Mesendoderm (in vitro differentiated cells): ENCODE results near the gene DTNB.

Experiments
- DNase-seq: peaks from one replicate; pipeline ENCODE4 v3.0.0; 2013
- H2AK5ac ChIP-seq: 2 replicates; pipeline ENCODE4 v1.6.1; 2013; ENCODE audit warnings: low read length, inconsistent platforms
- H2BK120ac ChIP-seq: 2 replicates; pipeline ENCODE4 v1.6.1; 2013; ENCODE audit warnings: low read depth, mild to moderate bottlenecking, low read length, moderate library complexity, mixed read lengths
- H2BK15ac ChIP-seq: replicated peaks from 2 replicates; pipeline ENCODE4 v1.6.1; 2013; ENCODE audit warnings: low read depth, mild to moderate bottlenecking, moderate library complexity
- H2BK5ac ChIP-seq: 2 replicates; pipeline ENCODE4 v1.6.1; 2013; ENCODE audit warnings: low read length, inconsistent platforms
- H3K18ac ChIP-seq: 2 replicates; pipeline ENCODE4 v1.6.1; 2013; ENCODE audit warnings: mild to moderate bottlenecking, low read length, mixed read lengths
- H3K23ac ChIP-seq: one replicate; pipeline ENCODE4 v1.6.1; 2013; ENCODE audit warnings: low read length
- H3K27ac ChIP-seq: 2 replicates; pipeline ENCODE4 v1.5.1; 2013; ENCODE audit warnings: low read depth, mild to moderate bottlenecking, inconsistent platforms, low read length, moderate library complexity
- H3K27me3 ChIP-seq: 2 replicates; pipeline ENCODE4 v1.6.1; 2013; ENCODE audit warnings: low read length, control low read depth, mild to moderate bottlenecking, inconsistent platforms; ENCODE audit not compliant: insufficient read depth, poor library complexity
- H3K36me3 ChIP-seq: 2 replicates; pipeline ENCODE4 v1.6.1; 2013; ENCODE audit warnings: low read length, inconsistent platforms; ENCODE audit not compliant: control insufficient read depth, insufficient read depth
- H3K4ac ChIP-seq: one replicate; pipeline ENCODE4 v1.6.1; 2013; ENCODE audit warnings: low read depth, mild to moderate bottlenecking, low read length, moderate library complexity
- H3K4me1 ChIP-seq: 2 replicates; pipeline ENCODE4 v1.6.1; 2013; ENCODE audit warnings: low read depth, low read length, inconsistent platforms; ENCODE audit not compliant: control insufficient read depth
- H3K4me2 ChIP-seq: 2 replicates; pipeline ENCODE4 v1.6.1; 2013; ENCODE audit warnings: low read length
- H3K4me3 ChIP-seq: 2 replicates; pipeline ENCODE4 v1.5.1; 2013; ENCODE audit warnings: mild to moderate bottlenecking, low read length
- H3K56ac ChIP-seq: one replicate; pipeline ENCODE4 v1.6.1; 2013; ENCODE audit warnings: low read length
- H3K79me1 ChIP-seq: 2 replicates; pipeline ENCODE4 v1.6.1; 2013; ENCODE audit warnings: low read length, inconsistent platforms
- H3K79me2 ChIP-seq: 2 replicates; pipeline ENCODE4 v1.6.1; 2013; ENCODE audit warnings: mild to moderate bottlenecking, low read length; ENCODE audit not compliant: control insufficient read depth, insufficient read depth
- H3K9ac ChIP-seq: 2 replicates; pipeline ENCODE4 v1.6.1; 2013; ENCODE audit warnings: low read length, inconsistent platforms
- H4K5ac ChIP-seq: one replicate; pipeline ENCODE4 v1.6.1; 2013; ENCODE audit warnings: low read length
- H4K8ac ChIP-seq: one replicate; pipeline ENCODE4 v1.6.1; 2013; ENCODE audit warnings: low read depth, mild to moderate bottlenecking, control low read depth, low read length, moderate library complexity
- WGBS: extraction: QIAGEN DNeasy Blood & Tissue Kit; methylation state at CpG from one replicate; pipeline ENCODE4 v1.1.7; 2013; ENCODE audit warnings: low lambda C conversion rate, missing lambda C conversion rate; ENCODE audit not compliant: insufficient coverage; ENCODE audit errors: extremely low coverage; 5-methylcytosine and 5-hydroxymethylcytosine counted together

The DTNB gene

GRCh38 chr2:25411753-25412152, 261.6 kb downstream of the DTNB start:
- no peak for DNase-seq
- Histone ChIP-seq H3K27me3 (no peaks in the 10 kb centered on the region), H2BK120ac (no peak overlapping the region), H2BK15ac (no peak overlapping the region), H3K4ac (no peak overlapping the region), H4K5ac (no peak overlapping the region), H3K79me2 (no peaks in the 10 kb centered on the region), H3K27ac (no peak overlapping the region), H2AK5ac (no peak overlapping the region), H3K4me1 (no peaks in the 10 kb centered on the region), H3K36me3 (no peaks in the 10 kb centered on the region), H3K9ac (no peak overlapping the region), H3K79me1 (no peaks in the 10 kb centered on the region), H3K4me2 (no peak overlapping the region), H2BK5ac (no peak overlapping the region), H3K4me3 (no peak overlapping the region), H3K18ac (no peak overlapping the region), H4K8ac (no peak overlapping the region), H3K56ac (no peak overlapping the region), H3K23ac (no peak overlapping the region)
- no CpG with 5 or more reads among the region's 6 CpGs for WGBS

- Histone ChIP-seq H2AK5ac (no peak overlapping the region), H3K79me2 (no peaks in the 10 kb centered on the region), H2BK15ac (no peak overlapping the region), H3K56ac (no peak overlapping the region), H4K8ac (no peak overlapping the region), H2BK5ac (no peak overlapping the region), H3K4me3 (no peak overlapping the region), H2BK120ac (no peak overlapping the region), H3K23ac (no peak overlapping the region), H3K36me3 (no peaks in the 10 kb centered on the region), H4K5ac (no peak overlapping the region), H3K9ac (no peak overlapping the region), H3K27me3 (no peaks in the 10 kb centered on the region), H3K18ac (no peak overlapping the region), H3K4me1 (no peaks in the 10 kb centered on the region), H3K79me1 (no peaks in the 10 kb centered on the region), H3K27ac (no peak overlapping the region), H3K4me2 (no peak overlapping the region), H3K4ac (no peak overlapping the region)
- DNase-seq: no peak
- no CpG with 5 or more reads among the region's 8 CpGs for WGBS
Observed at GRCh38 chr2:25411281-25411680, 262.1 kb downstream of the DTNB start.

GRCh38 chr2:25410370-25410769, 263.0 kb downstream of the DTNB start:
- no peak for DNase-seq
- H3K79me1 ChIP-seq: no peaks in the 10 kb centered on the region
- H3K4me2 ChIP-seq: no peak overlapping the region
- H3K4me3 ChIP-seq: no peak overlapping the region
- no peak overlapping the region for H2AK5ac ChIP-seq
- H3K9ac ChIP-seq: no peak overlapping the region
- H2BK5ac ChIP-seq: no peak overlapping the region
- no CpG with 5 or more reads among the region's 6 CpGs for WGBS
- no peaks in the 10 kb centered on the region for H3K36me3 ChIP-seq
- H3K79me2 ChIP-seq: no peaks in the 10 kb centered on the region
- no peak overlapping the region for H3K27ac ChIP-seq
- H2BK15ac ChIP-seq: no peak overlapping the region
- H4K5ac ChIP-seq: no peak overlapping the region
- H3K18ac ChIP-seq: no peak overlapping the region
- no peak overlapping the region for H3K56ac ChIP-seq
- H3K4me1 ChIP-seq: no peaks in the 10 kb centered on the region
- H3K27me3 ChIP-seq: no peaks in the 10 kb centered on the region
- no peak overlapping the region for H2BK120ac ChIP-seq
- H3K23ac ChIP-seq: no peak overlapping the region
- no peak overlapping the region for H3K4ac ChIP-seq
- H4K8ac ChIP-seq: no peak overlapping the region

GRCh38 chr2:25409468-25409867, 263.9 kb downstream of the DTNB start:
- Histone ChIP-seq H3K23ac (no peak overlapping the region), H3K4me1 (no peaks in the 10 kb centered on the region), H3K4ac (no peak overlapping the region), H3K4me2 (no peak overlapping the region), H3K79me2 (no peaks in the 10 kb centered on the region), H3K18ac (no peak overlapping the region), H2BK120ac (no peak overlapping the region), H4K5ac (no peak overlapping the region), H4K8ac (no peak overlapping the region), H3K36me3 (no peaks in the 10 kb centered on the region), H3K56ac (no peak overlapping the region), H3K27me3 (no peaks in the 10 kb centered on the region), H2BK5ac (no peak overlapping the region), H3K27ac (no peak overlapping the region), H3K4me3 (no peak overlapping the region), H3K79me1 (no peaks in the 10 kb centered on the region), H2BK15ac (no peak overlapping the region), H2AK5ac (no peak overlapping the region), H3K9ac (no peak overlapping the region)
- DNase-seq: no peak
- WGBS: no CpG with 5 or more reads among the region's 3 CpGs

- Histone ChIP-seq H4K5ac (no peak overlapping the region), H3K79me1 (no peaks in the 10 kb centered on the region), H3K56ac (no peak overlapping the region), H3K36me3 (no peaks in the 10 kb centered on the region), H2BK120ac (no peak overlapping the region), H3K4me3 (no peak overlapping the region), H3K79me2 (no peaks in the 10 kb centered on the region), H3K4me2 (no peak overlapping the region), H3K18ac (no peak overlapping the region), H3K4me1 (no peaks in the 10 kb centered on the region), H3K27me3 (no peaks in the 10 kb centered on the region), H3K23ac (no peak overlapping the region), H3K4ac (no peak overlapping the region), H4K8ac (no peak overlapping the region), H2BK5ac (no peak overlapping the region), H3K9ac (no peak overlapping the region), H3K27ac (no peak overlapping the region), H2BK15ac (no peak overlapping the region), H2AK5ac (no peak overlapping the region)
- DNase-seq: no peak
- WGBS: 100% methylated on average over 1 of the region's 1 CpG
Observed at GRCh38 chr2:25409044-25409443, 264.3 kb downstream of the DTNB start.

GRCh38 chr2:25405611-25406295, 267.6 kb downstream of the DTNB start:
- no peak overlapping the region for H3K23ac ChIP-seq
- no peaks in the 10 kb centered on the region for H3K27me3 ChIP-seq
- no peak overlapping the region for H3K9ac ChIP-seq
- H2BK5ac ChIP-seq: no peak overlapping the region
- no peak overlapping the region for H2BK15ac ChIP-seq
- DNase-seq: no peak
- WGBS: no CpG with 5 or more reads among the region's 9 CpGs
- no peaks in the 10 kb centered on the region for H3K4me1 ChIP-seq
- no peak overlapping the region for H3K4ac ChIP-seq
- no peak overlapping the region for H4K8ac ChIP-seq
- H3K79me1 ChIP-seq: no peaks in the 10 kb centered on the region
- no peaks in the 10 kb centered on the region for H3K79me2 ChIP-seq
- no peak overlapping the region for H3K4me3 ChIP-seq
- no peak overlapping the region for H3K56ac ChIP-seq
- H3K27ac ChIP-seq: no peak overlapping the region
- no peak overlapping the region for H2BK120ac ChIP-seq
- no peaks in the 10 kb centered on the region for H3K36me3 ChIP-seq
- H4K5ac ChIP-seq: no peak overlapping the region
- H3K4me2 ChIP-seq: no peak overlapping the region
- no peak overlapping the region for H3K18ac ChIP-seq
- H2AK5ac ChIP-seq: no peak overlapping the region
